OCI-LY7 (cell line): ENCODE measurements around the gene SMIM35.

Experiments used
- EZH2phosphoT487 ChIP-seq: fragments of 200-600 bp; sonication (generic); IDR thresholded peaks from 2 replicates; pipeline ENCODE4 v1.6.1; 2018; ENCODE audit warnings: low read depth, borderline replicate concordance, mild to moderate bottlenecking, mixed run types, antibody characterized with exemption, low read length, moderate library complexity, mixed read lengths
- TF ChIP-seq, protein P1 (sequence below): fragments of 200-600 bp; sonication (generic); conservative IDR thresholded peaks from 2 replicates; pipeline ENCODE4 v1.5.1; 2014; ENCODE audit warnings: mild to moderate bottlenecking, antibody characterized with exemption, low read length, moderate library complexity, mixed read lengths

DNA sequence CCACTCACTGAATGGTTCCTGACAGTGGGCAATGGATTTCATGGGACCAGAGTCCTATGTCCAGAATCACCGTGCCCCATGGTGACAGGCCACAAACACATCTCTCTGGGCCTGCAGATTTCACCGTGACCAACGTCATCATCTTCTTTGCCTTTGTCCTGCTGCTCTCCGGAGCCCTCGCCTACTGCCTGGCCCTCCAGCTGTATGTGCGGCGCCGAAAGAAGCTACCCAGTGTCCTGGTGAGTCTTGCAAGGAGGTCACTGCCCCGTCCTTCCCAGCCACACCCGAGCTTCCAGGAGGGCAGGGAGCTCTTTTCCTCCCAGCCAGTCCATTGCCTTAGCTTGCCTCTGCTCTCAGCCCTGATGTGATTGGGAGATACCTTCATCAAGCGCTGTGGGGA, 91.3 kb downstream of the SMIM35 start:
- no peak for TF ChIP-seq EZH2phosphoT487
- TF ChIP-seq, protein P1, sequence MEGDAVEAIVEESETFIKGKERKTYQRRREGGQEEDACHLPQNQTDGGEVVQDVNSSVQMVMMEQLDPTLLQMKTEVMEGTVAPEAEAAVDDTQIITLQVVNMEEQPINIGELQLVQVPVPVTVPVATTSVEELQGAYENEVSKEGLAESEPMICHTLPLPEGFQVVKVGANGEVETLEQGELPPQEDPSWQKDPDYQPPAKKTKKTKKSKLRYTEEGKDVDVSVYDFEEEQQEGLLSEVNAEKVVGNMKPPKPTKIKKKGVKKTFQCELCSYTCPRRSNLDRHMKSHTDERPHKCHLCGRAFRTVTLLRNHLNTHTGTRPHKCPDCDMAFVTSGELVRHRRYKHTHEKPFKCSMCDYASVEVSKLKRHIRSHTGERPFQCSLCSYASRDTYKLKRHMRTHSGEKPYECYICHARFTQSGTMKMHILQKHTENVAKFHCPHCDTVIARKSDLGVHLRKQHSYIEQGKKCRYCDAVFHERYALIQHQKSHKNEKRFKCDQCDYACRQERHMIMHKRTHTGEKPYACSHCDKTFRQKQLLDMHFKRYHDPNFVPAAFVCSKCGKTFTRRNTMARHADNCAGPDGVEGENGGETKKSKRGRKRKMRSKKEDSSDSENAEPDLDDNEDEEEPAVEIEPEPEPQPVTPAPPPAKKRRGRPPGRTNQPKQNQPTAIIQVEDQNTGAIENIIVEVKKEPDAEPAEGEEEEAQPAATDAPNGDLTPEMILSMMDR = no peak
